ENCODE results near the gene CERS5.

The CERS5 gene

GRCh38 chr12:50103351-50103750 is 63.8 kb downstream of the CERS5 start:
- no peak for DNase-seq (ENCODE audit: low spot score)
- no peak for TF ChIP-seq CTCF (IDR thresholded peaks at IDR 0.05; ENCODE audit: borderline replicate concordance, control extremely low read depth, extremely low read depth, insufficient read depth, missing control alignments)
- in situ Hi-C loops (cut with MboI; ENCODE audit: low sequenced_read_pairs, unreplicated experiment), result no loop called here

- peak; percentile 49 for DNase-seq (ENCODE audit: low spot score)
- in situ Hi-C loops (cut with MboI; ENCODE audit: low sequenced_read_pairs, unreplicated experiment), result no loop called here
- no peak for TF ChIP-seq CTCF (IDR thresholded peaks at IDR 0.05; ENCODE audit: borderline replicate concordance, control extremely low read depth, extremely low read depth, insufficient read depth, missing control alignments)
Observed at GRCh38 chr12:50102646-50103309, 64.4 kb downstream of the CERS5 start.

- TF ChIP-seq CTCF (IDR thresholded peaks at IDR 0.05; ENCODE audit: borderline replicate concordance, control extremely low read depth, extremely low read depth, insufficient read depth, missing control alignments), result no peak
- no peak for DNase-seq (ENCODE audit: low spot score)
- in situ Hi-C loops (cut with MboI; ENCODE audit: low sequenced_read_pairs, unreplicated experiment), result no loop called here
Observed at GRCh38 chr12:50102131-50102531, 65.0 kb downstream of the CERS5 start.

GRCh38 chr12:50101663-50102062 is 65.5 kb downstream of the CERS5 start:
- no peak for DNase-seq (ENCODE audit: low spot score)
- TF ChIP-seq CTCF (IDR thresholded peaks at IDR 0.05; ENCODE audit: borderline replicate concordance, control extremely low read depth, extremely low read depth, insufficient read depth, missing control alignments), result no peak
- in situ Hi-C loops (cut with MboI; ENCODE audit: low sequenced_read_pairs, unreplicated experiment), result no loop called here

GRCh38 chr12:50100561-50100960 is 66.6 kb downstream of the CERS5 start:
- DNase-seq (ENCODE audit: low spot score), result no peak
- in situ Hi-C loops (cut with MboI; ENCODE audit: low sequenced_read_pairs, unreplicated experiment), result no loop called here
- no peak for TF ChIP-seq CTCF (IDR thresholded peaks at IDR 0.05; ENCODE audit: borderline replicate concordance, control extremely low read depth, extremely low read depth, insufficient read depth, missing control alignments)

GRCh38 chr12:50099302-50100008 is 67.7 kb downstream of the CERS5 start:
- no peak for TF ChIP-seq CTCF (IDR thresholded peaks at IDR 0.05; ENCODE audit: borderline replicate concordance, control extremely low read depth, extremely low read depth, insufficient read depth, missing control alignments)
- no peak for DNase-seq (ENCODE audit: low spot score)
- in situ Hi-C loops (cut with MboI; ENCODE audit: low sequenced_read_pairs, unreplicated experiment), result no loop called here

All from GM13976 (cell line).